Choroid plexus epithelial cell (primary cell): Measurements from ENCODE around the gene SLC8B1.

Experiments
- DNase-seq: peaks from one replicate; pipeline ENCODE4 v3.0.0-alpha.2; 2010; ENCODE audit warnings: low read depth
- H3K4me3 ChIP-seq: 2 replicates; pipeline ENCODE4 v1.5.1; 2011; ENCODE audit warnings: low read depth, mild to moderate bottlenecking, control low read depth, low read length, moderate library complexity
- TF ChIP-seq, protein P1 (sequence below): conservative IDR thresholded peaks from 2 replicates; pipeline ENCODE4 v1.5.1; 2011; ENCODE audit warnings: low read depth, mild to moderate bottlenecking, control low read depth, inconsistent platforms, low read length, moderate library complexity

The SLC8B1 gene

DNA sequence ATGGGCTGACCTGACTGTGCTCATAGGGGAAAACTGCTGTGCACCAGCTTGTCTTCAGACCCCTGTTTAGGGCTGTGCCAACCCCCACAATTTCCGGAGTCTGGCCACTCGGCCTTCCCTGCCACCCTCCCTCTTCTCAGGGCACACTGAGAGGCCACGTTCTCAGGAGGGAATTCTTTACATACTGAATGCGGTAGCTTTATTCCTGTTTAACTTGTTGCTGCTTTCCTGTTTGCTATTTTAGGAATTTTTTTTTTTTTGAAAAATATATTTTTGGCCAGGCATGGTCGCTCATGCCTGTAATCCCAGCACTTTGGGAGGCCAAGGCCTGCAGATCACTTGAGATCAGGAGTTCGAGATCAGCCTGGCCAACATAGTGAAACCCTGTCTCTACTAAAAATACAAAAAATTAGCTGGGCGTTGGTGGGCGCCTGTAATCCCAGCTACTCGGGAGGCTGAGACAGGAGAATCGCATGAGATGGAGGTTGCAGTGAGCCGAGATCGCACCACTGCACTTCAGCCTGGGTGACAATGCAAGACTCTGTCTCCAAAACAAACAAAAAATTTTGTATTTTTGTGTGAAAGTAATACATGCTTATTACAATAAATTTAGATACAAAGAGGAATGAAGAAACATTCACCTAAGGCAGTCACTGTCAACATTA lies 74.1 kb downstream of the SLC8B1 start:
- no peak for DNase-seq
- TF ChIP-seq, protein P1, sequence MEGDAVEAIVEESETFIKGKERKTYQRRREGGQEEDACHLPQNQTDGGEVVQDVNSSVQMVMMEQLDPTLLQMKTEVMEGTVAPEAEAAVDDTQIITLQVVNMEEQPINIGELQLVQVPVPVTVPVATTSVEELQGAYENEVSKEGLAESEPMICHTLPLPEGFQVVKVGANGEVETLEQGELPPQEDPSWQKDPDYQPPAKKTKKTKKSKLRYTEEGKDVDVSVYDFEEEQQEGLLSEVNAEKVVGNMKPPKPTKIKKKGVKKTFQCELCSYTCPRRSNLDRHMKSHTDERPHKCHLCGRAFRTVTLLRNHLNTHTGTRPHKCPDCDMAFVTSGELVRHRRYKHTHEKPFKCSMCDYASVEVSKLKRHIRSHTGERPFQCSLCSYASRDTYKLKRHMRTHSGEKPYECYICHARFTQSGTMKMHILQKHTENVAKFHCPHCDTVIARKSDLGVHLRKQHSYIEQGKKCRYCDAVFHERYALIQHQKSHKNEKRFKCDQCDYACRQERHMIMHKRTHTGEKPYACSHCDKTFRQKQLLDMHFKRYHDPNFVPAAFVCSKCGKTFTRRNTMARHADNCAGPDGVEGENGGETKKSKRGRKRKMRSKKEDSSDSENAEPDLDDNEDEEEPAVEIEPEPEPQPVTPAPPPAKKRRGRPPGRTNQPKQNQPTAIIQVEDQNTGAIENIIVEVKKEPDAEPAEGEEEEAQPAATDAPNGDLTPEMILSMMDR: no peak

DNA sequence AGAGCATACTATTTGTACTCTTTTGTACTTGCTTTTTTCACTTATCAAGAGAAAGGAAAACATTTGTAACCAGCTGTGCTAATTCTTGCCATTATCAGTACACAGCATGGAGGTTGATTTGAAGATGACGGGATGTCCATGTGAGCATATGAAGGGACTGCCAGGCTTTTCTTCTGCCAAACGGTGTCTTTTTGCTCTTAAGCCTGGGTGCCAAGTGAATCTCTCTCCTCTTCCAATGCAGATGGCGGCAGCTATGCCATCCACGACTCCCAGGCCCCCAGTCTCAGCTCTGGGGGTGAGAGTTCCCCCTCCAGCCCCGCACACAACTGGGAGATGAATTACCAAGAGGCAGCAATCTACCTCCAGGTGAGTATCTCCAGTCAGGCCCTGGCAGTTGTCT lies 74.8 kb downstream of the SLC8B1 start:
- no peak overlapping the region for H3K4me3 ChIP-seq
- TF ChIP-seq, protein P1: no peak
- DNase-seq: no peak

More for the DNA sequence above, 74.1 kb downstream of the SLC8B1 start:
- no peak overlapping the region for H3K4me3 ChIP-seq

DNA sequence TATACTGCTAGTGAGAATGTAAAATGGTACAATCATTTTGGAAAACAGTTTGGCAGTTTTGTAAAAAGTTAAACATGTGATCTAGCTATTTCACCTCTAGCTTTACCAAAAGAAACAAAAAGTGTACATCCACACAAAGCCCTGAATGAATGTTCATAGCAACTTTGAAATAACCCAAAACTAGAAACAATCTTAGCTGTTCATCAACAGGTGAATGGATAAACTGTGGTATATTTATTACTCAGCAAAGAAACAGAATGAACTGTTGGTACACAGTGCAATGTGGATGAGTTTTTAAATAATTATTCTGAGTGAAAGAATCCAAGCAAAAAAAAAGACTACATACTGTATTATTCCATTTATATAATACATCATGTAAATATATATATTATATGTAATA lies 77.3 kb downstream of the SLC8B1 start:
- DNase-seq: no peak
- H3K4me3 ChIP-seq: no peak overlapping the region
- TF ChIP-seq, protein P1: no peak

DNA sequence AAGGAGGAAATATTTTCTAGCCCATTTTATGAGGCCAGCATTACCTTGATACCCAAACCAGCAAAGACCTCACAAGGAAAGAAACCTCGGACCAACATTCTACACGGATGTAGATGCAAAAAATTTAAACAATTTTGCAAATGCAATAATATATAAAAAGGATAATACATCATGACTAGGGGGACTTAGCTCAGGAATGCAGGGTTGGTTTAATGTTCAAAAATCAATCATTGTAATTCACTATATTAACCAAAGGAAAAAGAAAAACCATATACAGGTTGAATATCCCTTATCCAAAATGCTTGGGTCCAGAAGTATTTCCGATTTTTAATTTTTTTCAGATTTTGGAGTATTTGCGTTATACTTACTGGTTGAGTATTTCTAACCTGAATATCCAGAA lies 80.6 kb downstream of the SLC8B1 start:
- DNase-seq: no peak
- TF ChIP-seq, protein P1: no peak
- H3K4me3 ChIP-seq: no peak overlapping the region

DNA sequence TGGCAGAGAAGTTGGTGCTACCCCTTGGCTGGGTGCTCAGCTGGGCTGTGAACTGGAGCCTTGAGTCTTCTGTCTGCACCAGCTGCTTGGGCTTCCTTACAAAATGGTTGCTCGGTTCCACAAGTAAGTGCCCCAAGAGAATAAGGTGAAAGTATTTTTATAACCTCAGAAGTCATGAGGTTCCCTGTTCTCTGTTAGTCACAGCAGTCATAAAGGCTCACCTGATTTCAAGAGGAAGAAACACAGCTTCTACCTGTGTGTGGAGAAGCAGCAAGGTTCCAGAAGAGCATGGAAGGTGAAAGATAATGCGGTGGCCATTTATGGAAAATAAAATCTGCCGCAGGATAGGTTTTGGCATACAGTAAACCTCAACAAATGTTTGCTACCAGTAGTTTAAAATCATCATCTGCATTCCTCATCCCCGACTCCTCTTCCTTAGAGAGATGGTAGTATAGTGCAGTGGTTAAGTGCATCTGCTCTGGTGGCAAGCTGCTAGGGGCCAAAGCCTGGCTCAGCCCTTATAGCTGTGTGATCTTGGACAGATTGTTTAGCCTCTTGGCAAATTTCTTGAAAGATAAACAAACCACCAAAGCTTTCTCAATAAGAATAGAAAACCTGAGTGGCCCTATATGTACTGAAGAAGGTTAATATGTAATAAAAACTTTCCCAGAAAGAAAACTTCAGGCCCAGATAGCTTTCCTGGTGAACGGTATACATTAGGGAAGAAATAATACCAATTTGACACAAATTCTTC lies 81.2 kb downstream of the SLC8B1 start:
- DNase-seq: no peak
- TF ChIP-seq, protein P1: no peak
- no peak overlapping the region for H3K4me3 ChIP-seq

DNA sequence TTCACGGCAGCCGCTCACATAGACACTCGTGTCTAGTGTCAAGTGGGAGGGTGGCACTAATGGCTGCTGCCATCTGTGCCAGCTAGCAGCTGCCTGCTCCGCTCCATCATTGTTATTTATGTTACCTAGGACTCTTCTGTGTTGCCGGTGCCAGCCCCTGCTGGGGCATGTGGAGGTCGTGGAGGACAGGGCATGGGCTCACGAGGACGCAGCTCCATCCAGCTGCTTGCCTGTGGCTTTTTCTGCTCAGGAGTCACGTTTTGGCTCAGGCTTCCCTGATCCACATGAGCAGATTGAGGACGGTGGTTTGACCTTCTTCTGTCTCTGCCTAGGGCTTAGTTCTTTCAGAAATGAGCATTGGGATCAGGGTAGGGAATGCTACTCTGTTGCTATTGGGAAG lies 82.4 kb downstream of the SLC8B1 start:
- no peak overlapping the region for H3K4me3 ChIP-seq
- TF ChIP-seq, protein P1: no peak
- no peak for DNase-seq
